DOHH2 (cell line): ENCODE measurements around the gene FSTL4.

ENCODE experiments used
- H3F3A ChIP-seq: fragments of 200-600 bp; sonication (generic), shearing (Covaris generic); 2 replicates; pipeline ENCODE4 v1.6.0; 2016; ENCODE audit warnings: antibody characterized with exemption, mild to moderate bottlenecking; ENCODE audit not compliant: control insufficient read depth, insufficient read depth
- H3K27ac ChIP-seq: fragments of 200-600 bp; sonication (generic); 2 replicates; pipeline ENCODE4 v1.5.1; 2014; ENCODE audit warnings: low read depth, mild to moderate bottlenecking, low read length, moderate library complexity
- H3K27me3 ChIP-seq: fragments of 200-600 bp; sonication (generic); 2 replicates; pipeline ENCODE4 v1.6.1; 2014; ENCODE audit warnings: mild to moderate bottlenecking, low read length, mixed read lengths; ENCODE audit not compliant: control insufficient read depth
- H3K36me3 ChIP-seq: fragments of 200-600 bp; sonication (generic); 2 replicates; pipeline ENCODE4 v1.6.1; 2014; ENCODE audit warnings: mild to moderate bottlenecking, low read length, moderate library complexity, mixed read lengths; ENCODE audit not compliant: control insufficient read depth
- H3K4me1 ChIP-seq: fragments of 200-600 bp; sonication (generic); 2 replicates; pipeline ENCODE4 v1.6.1; 2014; ENCODE audit warnings: mild to moderate bottlenecking, low read length, mixed read lengths; ENCODE audit not compliant: control insufficient read depth
- H3K4me2 ChIP-seq: fragments of 200-600 bp; sonication (generic); 2 replicates; pipeline ENCODE4 v1.6.0; 2014; ENCODE audit warnings: mild to moderate bottlenecking, low read length, moderate library complexity
- H3K4me3 ChIP-seq: fragments of 200-600 bp; sonication (generic); 2 replicates; pipeline ENCODE4 v1.5.1; 2014; ENCODE audit warnings: mild to moderate bottlenecking, low read length, mixed read lengths
- H3K79me2 ChIP-seq: fragments of 200-600 bp; sonication (generic); 2 replicates; pipeline ENCODE4 v1.6.1; 2014; ENCODE audit warnings: mild to moderate bottlenecking, low read length, mixed read lengths; ENCODE audit not compliant: control insufficient read depth
- H3K9me2 ChIP-seq: fragments of 200-600 bp; sonication (generic); replicated peaks from 2 replicates; pipeline ENCODE4 v1.6.1; 2014; ENCODE audit warnings: mild to moderate bottlenecking, low read length, mixed read lengths; ENCODE audit not compliant: control insufficient read depth
- H3K9me3 ChIP-seq: fragments of 200-600 bp; sonication (generic); 2 replicates; pipeline ENCODE4 v1.6.1; 2014; ENCODE audit warnings: antibody characterized with exemption, low read length, mixed read lengths; ENCODE audit not compliant: control insufficient read depth, insufficient read depth
- H4K20me1 ChIP-seq: fragments of 200-600 bp; sonication (generic); 2 replicates; pipeline ENCODE4 v1.6.0; 2014; ENCODE audit warnings: low read depth, mild to moderate bottlenecking, antibody characterized with exemption, low read length, moderate library complexity; ENCODE audit not compliant: control insufficient read depth, insufficient read depth
- CTCF ChIP-seq: fragments of 200-600 bp; sonication (generic); IDR thresholded peaks from one replicate; pipeline ENCODE4 v1.5.1; 2014; ENCODE audit warnings: antibody characterized with exemption, mild to moderate bottlenecking, low read depth, low read length; ENCODE audit not compliant: poor library complexity, severe bottlenecking
- EZH2phosphoT487 ChIP-seq: fragments of 200-600 bp; sonication (generic); IDR thresholded peaks from 2 replicates; pipeline ENCODE4 v1.6.1; 2017; ENCODE audit warnings: borderline replicate concordance, mild to moderate bottlenecking, antibody characterized with exemption, low read length, moderate library complexity, mixed read lengths

The FSTL4 gene

GRCh38 chr5:133508845-133509741 is 103.2 kb downstream of the FSTL4 start:
- H3K4me1 ChIP-seq, result no peaks in the 10 kb centered on the region
- no peaks in the 10 kb centered on the region for H3K79me2 ChIP-seq
- no peak for TF ChIP-seq EZH2phosphoT487
- no peak for TF ChIP-seq CTCF
- no peaks in the 10 kb centered on the region for H3K9me2 ChIP-seq
- no peak overlapping the region for H3K4me2 ChIP-seq
- peaks cover 6% of the 10 kb centered on the region; the same call in 1 of the 2 replicates for H3K27me3 ChIP-seq
- H3K9me3 ChIP-seq, result no peaks in the 10 kb centered on the region
- no peaks in the 10 kb centered on the region for H3F3A ChIP-seq
- no peak overlapping the region for H3K27ac ChIP-seq
- H3K4me3 ChIP-seq, result no peak overlapping the region
- H3K36me3 ChIP-seq, result no peaks in the 10 kb centered on the region
- no peaks in the 10 kb centered on the region for H4K20me1 ChIP-seq

DNA sequence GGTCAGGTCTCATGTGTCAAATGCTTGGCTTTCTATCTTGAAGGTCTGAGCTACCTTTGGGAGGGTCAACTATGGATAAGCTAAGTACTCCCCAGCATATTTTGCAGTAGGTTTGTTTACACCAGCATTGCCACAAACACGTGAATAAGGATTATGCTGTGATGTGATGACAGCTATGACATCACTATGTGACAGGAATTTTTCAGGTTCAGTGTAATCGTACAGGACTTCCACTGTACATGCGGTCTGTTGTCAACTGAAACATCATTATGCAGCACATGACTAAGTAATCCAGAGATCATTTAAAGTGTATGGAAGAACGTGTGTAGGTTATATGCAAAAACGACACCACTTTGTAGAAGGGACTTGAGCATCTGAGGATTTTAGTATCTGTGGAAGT is 104.0 kb downstream of the FSTL4 start:
- H3K27me3 ChIP-seq, result peaks cover 6% of the 10 kb centered on the region; the same call in 1 of the 2 replicates
- H4K20me1 ChIP-seq, result no peaks in the 10 kb centered on the region
- H3K9me2 ChIP-seq, result no peaks in the 10 kb centered on the region
- H3K4me2 ChIP-seq, result no peak overlapping the region
- TF ChIP-seq EZH2phosphoT487, result no peak
- TF ChIP-seq CTCF, result no peak
- no peaks in the 10 kb centered on the region for H3K9me3 ChIP-seq
- no peaks in the 10 kb centered on the region for H3K79me2 ChIP-seq
- no peak overlapping the region for H3K27ac ChIP-seq
- no peak overlapping the region for H3K4me3 ChIP-seq
- H3F3A ChIP-seq, result no peaks in the 10 kb centered on the region
- H3K4me1 ChIP-seq, result no peaks in the 10 kb centered on the region
- no peaks in the 10 kb centered on the region for H3K36me3 ChIP-seq

- Histone ChIP-seq H4K20me1 (no peaks in the 10 kb centered on the region), H3K36me3 (no peaks in the 10 kb centered on the region), H3K79me2 (no peaks in the 10 kb centered on the region), H3K4me2 (no peak overlapping the region), H3K4me1 (no peaks in the 10 kb centered on the region), H3K27ac (no peak overlapping the region), H3F3A (no peaks in the 10 kb centered on the region), H3K27me3 (peaks cover 11% of the 10 kb centered on the region; the same call in 1 of the 2 replicates), H3K9me3 (no peaks in the 10 kb centered on the region), H3K9me2 (no peaks in the 10 kb centered on the region), H3K4me3 (no peak overlapping the region)
- TF ChIP-seq EZH2phosphoT487, result no peak
- no peak for TF ChIP-seq CTCF
These were observed 106.2 kb downstream of the FSTL4 start for GRCh38 chr5:133506181-133506580.
